Epithelial cell of proximal tubule (primary cell): ENCODE results near the gene CASP2. TPM values are rescaled to one million over a fixed set of nuclear protein-coding genes. Genes with fewer than 3 reads are reported as not detected.

ENCODE experiments used
- DNase-seq: peaks from one replicate; pipeline ENCODE4 v3.0.0-alpha.2; 2011; ENCODE audit warnings: low read depth
- H3K4me3 ChIP-seq: 2 replicates; pipeline ENCODE4 v1.5.1; 2011; ENCODE audit warnings: low read depth, mild to moderate bottlenecking, low read length
- total RNA-seq: library from RNA; depleted of rRNA; stranded (reverse); fragments of >200 nt; gene quantifications from 2 replicates; pipeline ENCODE4 v1.2.3, GENCODE V29; 2015
- TF ChIP-seq, protein P1 (sequence below): conservative IDR thresholded peaks from 2 replicates; pipeline ENCODE4 v1.5.1; 2012; ENCODE audit warnings: low read depth, mild to moderate bottlenecking, low read length

CASP2 gene
- total RNA-seq, 1 donor from 2014 or later, result 17.8 TPM

DNA sequence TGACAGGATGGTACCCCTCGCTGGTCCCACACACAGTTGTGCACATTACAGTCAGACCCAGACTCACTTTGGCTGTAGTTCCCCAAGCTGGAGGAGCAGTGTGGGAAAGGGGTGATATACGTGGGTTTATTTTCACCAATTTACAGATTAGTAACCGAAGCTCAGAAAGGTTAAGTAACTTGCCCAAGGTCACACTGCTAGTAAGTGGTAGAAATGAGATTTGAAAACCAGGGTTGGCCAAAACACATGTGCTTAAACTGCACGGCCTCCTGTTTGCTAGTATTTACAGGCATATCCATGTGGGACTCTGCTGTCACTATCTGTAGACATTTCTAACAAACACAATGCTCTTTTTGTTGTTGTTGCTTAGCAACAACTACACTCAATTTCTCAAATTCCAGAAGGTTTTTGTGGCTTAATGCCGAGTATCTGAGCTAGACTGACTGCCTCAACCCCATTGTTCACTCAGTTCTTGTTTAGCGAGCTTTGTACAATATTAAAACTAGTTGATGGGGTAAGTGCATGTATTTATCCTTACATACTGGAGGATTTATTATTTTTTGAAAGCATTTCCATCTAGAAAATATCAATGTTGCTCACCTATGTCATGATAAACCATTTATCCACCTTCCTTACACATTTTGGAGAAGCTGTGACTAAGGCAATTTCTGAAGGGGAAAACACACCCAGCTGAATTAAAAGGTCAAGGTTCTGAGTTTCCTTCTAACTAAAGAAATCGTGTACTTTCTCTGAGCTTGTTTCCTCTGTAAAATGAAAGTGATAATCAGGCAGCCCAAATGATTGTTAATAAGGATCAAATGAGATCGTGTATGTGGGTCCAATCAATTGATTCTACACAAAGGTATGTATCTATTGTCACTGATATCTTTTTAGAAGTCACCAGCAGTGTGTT is 8.7 kb upstream of the CASP2 start:
- peak; percentile 51 for DNase-seq
- H3K4me3 ChIP-seq, result no peak overlapping the region

DNA sequence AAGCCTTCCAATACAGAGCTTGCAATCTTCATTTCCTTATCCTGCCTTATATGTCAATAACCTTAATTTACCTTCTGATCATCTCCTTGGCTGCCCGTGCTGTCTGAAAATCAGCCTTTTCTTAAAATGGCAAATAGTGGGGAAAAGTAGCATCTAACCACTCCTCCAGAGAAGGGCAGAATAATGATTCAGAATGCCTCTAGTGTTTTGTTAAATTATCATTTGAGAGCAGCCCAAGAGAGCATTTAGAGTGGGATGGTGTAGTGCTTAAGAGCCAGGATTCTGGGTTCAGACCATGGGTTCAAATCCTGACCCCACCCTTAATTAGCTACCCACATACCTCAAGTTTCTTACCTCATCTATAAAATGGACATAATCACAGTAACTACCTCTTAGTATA is 8.0 kb upstream of the CASP2 start:
- DNase-seq, result no peak
- TF ChIP-seq, protein P1, sequence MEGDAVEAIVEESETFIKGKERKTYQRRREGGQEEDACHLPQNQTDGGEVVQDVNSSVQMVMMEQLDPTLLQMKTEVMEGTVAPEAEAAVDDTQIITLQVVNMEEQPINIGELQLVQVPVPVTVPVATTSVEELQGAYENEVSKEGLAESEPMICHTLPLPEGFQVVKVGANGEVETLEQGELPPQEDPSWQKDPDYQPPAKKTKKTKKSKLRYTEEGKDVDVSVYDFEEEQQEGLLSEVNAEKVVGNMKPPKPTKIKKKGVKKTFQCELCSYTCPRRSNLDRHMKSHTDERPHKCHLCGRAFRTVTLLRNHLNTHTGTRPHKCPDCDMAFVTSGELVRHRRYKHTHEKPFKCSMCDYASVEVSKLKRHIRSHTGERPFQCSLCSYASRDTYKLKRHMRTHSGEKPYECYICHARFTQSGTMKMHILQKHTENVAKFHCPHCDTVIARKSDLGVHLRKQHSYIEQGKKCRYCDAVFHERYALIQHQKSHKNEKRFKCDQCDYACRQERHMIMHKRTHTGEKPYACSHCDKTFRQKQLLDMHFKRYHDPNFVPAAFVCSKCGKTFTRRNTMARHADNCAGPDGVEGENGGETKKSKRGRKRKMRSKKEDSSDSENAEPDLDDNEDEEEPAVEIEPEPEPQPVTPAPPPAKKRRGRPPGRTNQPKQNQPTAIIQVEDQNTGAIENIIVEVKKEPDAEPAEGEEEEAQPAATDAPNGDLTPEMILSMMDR, result no peak
- no peak overlapping the region for H3K4me3 ChIP-seq

More for the DNA sequence above, 8.7 kb upstream of the CASP2 start:
- TF ChIP-seq, protein P1, result no peak

DNA sequence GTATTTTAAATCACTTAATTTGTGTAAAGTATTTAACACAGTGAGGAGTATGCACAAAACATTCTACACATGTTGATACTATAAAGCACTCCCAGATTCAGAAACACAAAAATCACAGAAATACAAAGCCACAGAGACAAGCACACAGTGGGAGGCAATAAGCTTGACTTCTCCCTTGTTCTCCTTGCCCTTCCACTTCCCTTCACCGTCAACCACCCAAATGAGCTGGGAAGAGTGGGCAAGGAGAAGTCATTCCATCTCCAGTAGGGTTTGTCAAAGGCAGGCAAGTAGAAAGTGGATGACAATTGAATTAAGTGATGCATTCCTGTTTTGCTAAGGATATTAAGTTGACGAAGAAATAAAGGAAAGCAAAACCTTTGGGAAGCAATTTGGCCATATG is 7.6 kb upstream of the CASP2 start:
- no peak overlapping the region for H3K4me3 ChIP-seq
- TF ChIP-seq, protein P1, result no peak
- no peak for DNase-seq

DNA sequence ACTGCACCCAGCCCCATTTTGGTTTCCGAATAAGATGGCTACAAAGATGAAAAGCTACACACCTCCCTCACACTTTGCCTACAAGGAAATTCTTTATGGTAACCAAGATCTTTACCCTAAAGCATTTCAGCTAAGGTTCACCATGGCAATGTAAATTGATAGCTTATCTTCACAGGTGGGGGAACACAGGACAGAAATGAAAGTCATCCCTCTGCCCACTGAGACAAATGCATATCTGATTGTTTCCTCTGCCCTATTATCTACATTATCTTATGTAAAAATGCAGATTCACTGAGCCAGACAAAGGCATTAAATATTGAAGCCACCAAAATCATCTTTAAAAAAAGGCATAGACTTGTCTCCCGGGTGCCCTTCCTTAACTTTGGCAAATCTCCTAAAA is 6.6 kb upstream of the CASP2 start:
- TF ChIP-seq, protein P1, result no peak
- no peak for DNase-seq
- H3K4me3 ChIP-seq, result no peak overlapping the region

DNA sequence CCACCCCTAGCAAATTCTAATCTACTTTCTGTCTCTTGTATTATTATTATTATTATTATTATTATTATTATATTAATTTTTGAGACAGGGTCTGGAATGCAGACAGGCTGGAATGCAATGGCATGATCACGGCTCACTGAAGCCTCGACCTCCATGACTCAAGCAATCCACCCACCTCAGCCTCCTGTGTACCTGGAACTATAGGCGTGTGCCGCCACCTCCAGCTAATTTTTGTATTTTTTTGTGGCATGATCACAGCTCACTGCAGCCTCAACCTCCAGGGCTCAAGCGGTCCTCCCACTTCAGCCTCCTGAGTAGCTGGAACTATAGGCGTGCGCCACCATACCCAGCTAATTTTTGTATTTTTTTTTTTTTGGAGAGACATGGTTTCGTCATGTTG is 6.0 kb upstream of the CASP2 start:
- TF ChIP-seq, protein P1, result no peak
- no peak overlapping the region for H3K4me3 ChIP-seq
- DNase-seq, result no peak

DNA sequence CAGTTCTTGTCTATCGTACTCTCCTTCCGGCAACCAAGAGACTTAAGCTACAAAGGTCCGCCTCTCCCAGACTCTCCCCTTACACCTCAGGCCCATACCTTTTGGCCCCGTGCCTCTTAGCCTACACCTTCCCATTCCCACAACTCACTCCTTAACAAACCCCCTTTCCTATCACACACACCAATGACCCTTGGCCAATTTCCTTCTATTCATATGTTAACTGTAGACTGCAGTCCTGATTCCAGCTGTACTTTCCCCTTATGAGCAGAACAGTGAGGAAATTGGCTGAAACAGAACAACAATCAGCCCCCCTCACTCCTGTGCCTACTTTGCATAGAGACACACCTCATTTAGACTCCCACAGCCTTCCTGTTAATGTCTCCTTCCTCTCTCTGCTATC is 4.8 kb upstream of the CASP2 start:
- no peak for DNase-seq
- no peak overlapping the region for H3K4me3 ChIP-seq
- TF ChIP-seq, protein P1, result no peak
